AG04449 (cell line): ENCODE results near the gene ZNF662.
A peak's percentile ranks its signal among the peaks of the same experiment; 100 is the strongest.

Source experiments
- CTCF ChIA-PET: fragments of 350-600 bp; formaldehyde crosslinking; extraction: SDS; loops from one replicate; lab custom pipeline; 2021; ENCODE audit warnings: antibody characterized with exemption; lab: Yijun Ruan, JAX
- POLR2A ChIA-PET: fragments of 400-600, 350-600 bp; formaldehyde crosslinking; extraction: SDS; loops from one replicate; lab custom pipeline; 2020; ENCODE audit warnings: antibody characterized with exemption, inconsistent platforms; lab: Yijun Ruan, JAX
- DNase-seq: peaks from one replicate; pipeline ENCODE4 v3.0.0-alpha.2; 2010; ENCODE audit warnings: low read depth, low spot score
- H3K4me3 ChIP-seq: 2 replicates; pipeline ENCODE4 v1.5.1; 2011; ENCODE audit warnings: low read depth, mild to moderate bottlenecking, control low read depth, low read length
- CTCF ChIP-seq: IDR thresholded peaks from one replicate; pipeline ENCODE4 v1.5.1; 2011; ENCODE audit warnings: mild to moderate bottlenecking, moderate library complexity, low read length, control low read depth, inconsistent platforms; ENCODE audit not compliant: insufficient read depth; ENCODE audit errors: missing control alignments

ZNF662 gene

GRCh38 chr3:42942693-42943092 is 36.8 kb downstream of the ZNF662 start:
- H3K4me3 ChIP-seq: no peak overlapping the region
- ChIA-PET POLR2A (no interaction called here), CTCF (no interaction called here)
- no peak for TF ChIP-seq CTCF
- no peak for DNase-seq

DNA sequence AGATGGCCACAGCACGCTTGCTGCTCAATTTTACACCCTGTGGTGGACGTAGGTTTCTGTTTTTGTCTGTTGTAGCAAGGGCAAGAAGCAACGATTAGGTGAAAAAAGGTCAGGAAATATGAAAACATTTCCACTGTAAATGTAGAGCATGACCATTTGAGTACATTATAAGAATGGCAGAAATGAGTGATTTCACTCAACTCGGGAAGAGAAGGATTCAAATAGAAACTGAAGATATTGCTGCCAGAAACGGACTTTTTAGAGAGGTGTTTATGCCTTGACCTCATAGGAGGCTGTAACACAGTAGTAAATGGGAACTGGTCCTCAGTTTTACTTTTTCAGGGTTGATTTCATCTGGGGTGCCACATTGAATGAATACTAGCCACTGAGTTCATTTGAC is 40.1 kb downstream of the ZNF662 start:
- no peak for DNase-seq
- TF ChIP-seq CTCF: no peak
- H3K4me3 ChIP-seq: no peak overlapping the region
- CTCF ChIA-PET: interaction anchor here (1.8 kb wide), 1 partner anchor 16 kb away, joined by 7 read pairs; no protein-coding TSS in a partner anchor
- POLR2A ChIA-PET: no interaction called here

- ChIA-PET POLR2A (no interaction called here), CTCF (no interaction called here)
- no peak overlapping the region for H3K4me3 ChIP-seq
- no peak for DNase-seq
- TF ChIP-seq CTCF: no peak
These were observed 51.6 kb downstream of the ZNF662 start for GRCh38 chr3:42957573-42957972.

DNA sequence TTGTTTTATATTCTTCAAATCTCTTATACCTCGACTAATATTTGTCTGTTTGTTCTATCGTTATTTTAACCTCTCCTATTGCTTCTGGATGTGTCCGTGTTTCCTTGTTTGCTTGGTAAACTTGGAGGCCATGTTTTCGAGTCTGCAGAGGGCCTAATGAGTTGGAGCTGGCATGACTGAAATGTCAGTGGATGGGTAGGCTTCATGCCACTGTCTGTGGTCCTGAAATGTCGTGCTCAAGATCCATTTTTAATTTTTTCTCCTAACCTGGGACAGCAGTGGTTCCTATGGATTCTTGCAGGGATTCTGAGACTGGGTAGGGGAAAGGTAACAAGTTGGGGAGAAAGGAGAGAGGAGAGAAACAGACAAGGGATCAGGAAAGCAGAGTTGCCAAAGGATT is 54.3 kb downstream of the ZNF662 start:
- POLR2A ChIA-PET: no interaction called here
- H3K4me3 ChIP-seq: no peak overlapping the region
- DNase-seq: no peak
- no peak for TF ChIP-seq CTCF
- CTCF ChIA-PET: interaction anchor here (0.8 to 9.3 kb wide), 8 partner anchors 9 to 575 kb away, joined by 3 to 241 read pairs (median 6); partner anchors contain the start of gene POMGNT2

DNA sequence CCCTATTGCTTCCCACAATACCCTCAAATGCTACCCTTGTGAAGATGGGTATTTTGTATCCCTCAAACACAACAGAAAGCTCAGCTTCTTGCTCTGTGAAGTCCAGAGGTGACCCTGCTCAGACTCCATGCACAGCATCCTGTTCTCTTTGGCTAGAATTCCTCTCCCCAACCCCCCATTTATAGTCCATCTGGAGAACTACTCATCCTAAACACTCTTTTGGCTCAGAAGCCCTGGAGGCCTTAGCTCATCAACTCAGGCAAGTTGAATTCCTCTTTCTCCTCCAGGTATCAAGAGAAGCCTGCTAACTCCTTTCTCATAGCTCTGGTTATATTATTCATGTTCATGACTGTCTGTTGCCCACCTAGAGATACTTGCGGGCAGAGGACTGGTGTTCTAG is 54.8 kb downstream of the ZNF662 start:
- no peak overlapping the region for H3K4me3 ChIP-seq
- no peak for DNase-seq
- no peak for TF ChIP-seq CTCF
- POLR2A ChIA-PET: no interaction called here
- CTCF ChIA-PET: interaction anchor here (0.8 to 9.3 kb wide), 19 partner anchors 8 to 574 kb away, joined by 3 to 241 read pairs (median 7); partner anchors contain the start of gene POMGNT2

- ChIA-PET POLR2A (no interaction called here), CTCF (interaction anchor here (0.7 to 9.3 kb wide), 42 partner anchors 8 to 1245 kb away, joined by 3 to 241 read pairs (median 4); partner anchors contain the start of gene POMGNT2)
- peak; percentile 4 for DNase-seq
- peak; percentile 50 for TF ChIP-seq CTCF
- H3K4me3 ChIP-seq: no peak overlapping the region
These were observed 55.7 kb downstream of the ZNF662 start for GRCh38 chr3:42961633-42962032.
